Nucleus accumbens (tissue), 56 donors: ENCODE results near the gene TRIM7.

Experiments used
- DNase-seq, 56 donors: peaks; one replicate each; lab custom pipeline; 2025; lab: John Stamatoyannopoulos, UW

TRIM7 gene

GRCh38 chr5:181233801-181234454, 28.9 kb upstream of the TRIM7 start:
- DNase-seq = no peak

- no peak for DNase-seq
These were observed 28.2 kb upstream of the TRIM7 start for GRCh38 chr5:181233088-181233800.

GRCh38 chr5:181232593-181232992, 27.6 kb upstream of the TRIM7 start:
- no peak for DNase-seq

- no peak for DNase-seq
These were observed 26.4 kb upstream of the TRIM7 start for GRCh38 chr5:181231432-181231831.

DNA sequence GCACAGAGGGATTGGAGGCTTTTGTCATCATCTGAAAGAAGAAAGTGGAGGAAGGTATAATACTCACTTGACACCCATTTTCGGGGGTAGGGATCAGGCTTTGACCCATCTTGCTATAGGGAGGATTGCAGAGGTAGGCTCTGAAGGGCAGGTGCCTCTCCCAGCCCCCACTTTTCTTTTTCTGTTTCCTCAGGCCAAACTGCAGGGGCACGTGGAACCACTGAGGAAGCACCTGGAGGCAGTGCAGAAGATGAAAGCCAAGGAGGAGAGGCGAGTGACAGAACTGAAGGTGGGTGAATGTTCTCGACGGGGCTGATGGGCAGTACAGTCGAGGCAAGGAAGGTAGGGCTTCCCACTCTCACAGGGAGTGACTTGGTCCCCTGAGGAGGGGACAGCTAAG, 25.6 kb upstream of the TRIM7 start:
- no peak for DNase-seq

- DNase-seq = no peak
These were observed 25.0 kb upstream of the TRIM7 start for GRCh38 chr5:181229996-181230395.

GRCh38 chr5:181224390-181225229, 19.6 kb upstream of the TRIM7 start:
- no peak for DNase-seq

DNA sequence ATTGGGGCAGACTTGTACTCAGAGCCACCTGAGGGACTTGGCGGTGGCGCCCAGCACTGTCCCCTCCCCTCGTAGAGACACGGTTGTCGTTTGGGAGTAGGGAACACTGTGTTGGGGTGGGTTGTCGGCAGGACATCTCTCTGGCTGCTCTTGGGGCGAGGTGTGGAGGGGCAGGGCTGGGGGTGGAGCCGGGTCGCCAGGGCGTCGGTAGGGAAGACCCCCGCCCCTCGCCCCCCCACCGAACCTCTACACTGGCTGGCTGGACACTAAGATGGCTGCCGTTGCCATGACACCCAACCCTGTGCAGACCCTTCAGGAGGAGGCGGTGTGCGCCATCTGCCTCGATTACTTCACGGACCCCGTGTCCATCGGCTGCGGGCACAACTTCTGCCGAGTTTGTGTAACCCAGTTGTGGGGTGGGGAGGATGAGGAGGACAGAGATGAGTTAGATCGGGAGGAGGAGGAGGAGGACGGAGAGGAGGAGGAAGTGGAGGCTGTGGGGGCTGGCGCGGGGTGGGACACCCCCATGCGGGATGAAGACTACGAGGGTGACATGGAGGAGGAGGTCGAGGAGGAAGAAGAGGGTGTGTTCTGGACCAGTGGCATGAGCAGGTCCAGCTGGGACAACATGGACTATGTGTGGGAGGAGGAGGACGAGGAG, 18.9 kb upstream of the TRIM7 start:
- no peak for DNase-seq

- no peak for DNase-seq
These were observed 18.2 kb upstream of the TRIM7 start, which contains the start of gene TRIM41 for GRCh38 chr5:181223058-181223728. TSS of gene TRIM41 (plus strand) at chr5:181223281. CDS start at chr5:181224000, 719 bp downstream.

DNA sequence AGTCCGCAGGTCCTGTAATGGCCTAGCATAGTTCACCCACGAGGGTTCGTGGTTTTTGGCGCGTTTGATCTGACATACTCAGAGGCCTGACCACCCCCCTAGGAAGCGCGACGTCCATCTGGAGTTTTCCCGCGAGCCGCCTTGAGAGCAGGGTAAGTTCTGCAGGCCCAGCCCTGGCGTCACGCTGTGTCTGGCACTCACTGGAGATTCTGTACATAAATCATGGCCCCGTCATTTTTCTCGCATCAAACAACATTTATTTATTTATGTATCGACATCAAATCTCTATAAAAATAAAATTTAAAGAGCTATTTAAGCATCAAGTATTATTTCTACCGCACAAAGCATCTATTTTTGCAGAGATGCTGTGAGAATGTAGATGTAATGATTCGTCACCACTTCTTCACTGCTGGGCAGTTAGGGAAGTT, 17.6 kb upstream of the TRIM7 start:
- no peak for DNase-seq

GRCh38 chr5:181221792-181222629, 17.0 kb upstream of the TRIM7 start:
- DNase-seq = no peak

- no peak for DNase-seq
These were observed 16.3 kb upstream of the TRIM7 start for GRCh38 chr5:181221105-181221791.

DNA sequence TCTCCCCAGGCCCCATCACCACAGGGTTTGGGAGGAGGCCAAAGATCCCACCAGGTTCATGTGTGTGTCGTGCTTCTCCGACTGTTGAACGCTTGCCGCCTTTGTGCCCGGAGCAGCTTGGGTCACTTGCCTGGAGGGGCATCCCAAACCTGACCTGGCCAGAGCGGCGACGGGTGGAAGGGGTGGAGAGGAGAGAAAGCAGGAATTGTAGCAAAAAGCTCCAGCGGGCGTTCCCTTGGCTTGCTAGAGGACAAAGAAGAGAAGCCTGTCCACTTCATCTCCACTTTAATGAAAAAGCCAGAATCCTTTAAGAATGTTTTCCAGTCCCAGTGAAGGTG, 15.2 kb upstream of the TRIM7 start:
- no peak for DNase-seq

DNA sequence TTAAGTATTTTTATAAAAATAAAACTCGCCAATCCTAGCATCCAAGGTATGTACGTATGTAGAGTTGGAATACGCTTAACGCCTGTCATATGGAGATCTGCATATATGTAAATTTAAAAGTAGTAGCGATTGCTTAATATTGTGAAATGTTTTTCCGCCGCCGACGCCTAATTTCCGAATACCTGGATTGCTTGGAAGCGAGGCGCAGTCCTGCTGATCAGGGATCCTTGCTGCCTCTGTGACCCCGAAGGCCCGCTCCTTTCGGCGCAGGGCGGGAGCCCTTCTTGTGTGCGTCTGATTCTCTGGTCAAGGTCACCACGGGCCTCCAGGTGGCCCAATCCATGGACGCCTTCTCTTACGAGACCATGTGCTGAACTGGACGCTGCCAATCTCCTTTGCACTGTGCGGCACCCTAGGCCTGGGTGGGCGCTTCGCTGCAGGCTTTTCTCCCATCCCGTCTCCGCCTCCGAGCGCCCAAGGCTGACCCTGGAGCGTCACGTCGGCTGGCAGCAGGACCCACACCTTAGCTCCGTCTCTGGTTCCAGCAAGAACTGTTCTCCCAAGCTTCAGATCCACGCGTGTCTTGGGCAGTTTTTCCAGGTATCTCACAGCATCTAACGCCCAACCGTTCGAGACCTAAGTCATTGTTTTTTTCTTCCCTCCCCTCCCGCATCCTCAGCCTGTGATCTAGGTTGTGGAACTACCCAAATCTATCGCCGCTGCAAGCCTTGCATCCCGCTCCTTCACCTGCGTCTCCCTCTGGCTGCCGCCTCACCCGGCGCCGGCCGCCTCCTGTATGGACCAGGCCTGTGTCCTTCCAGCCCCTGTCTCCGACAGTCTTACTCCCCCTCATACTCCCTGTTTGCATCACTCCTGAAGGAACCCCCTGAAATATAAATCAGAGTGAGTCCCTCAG, 14.5 kb upstream of the TRIM7 start:
- no peak for DNase-seq

DNA sequence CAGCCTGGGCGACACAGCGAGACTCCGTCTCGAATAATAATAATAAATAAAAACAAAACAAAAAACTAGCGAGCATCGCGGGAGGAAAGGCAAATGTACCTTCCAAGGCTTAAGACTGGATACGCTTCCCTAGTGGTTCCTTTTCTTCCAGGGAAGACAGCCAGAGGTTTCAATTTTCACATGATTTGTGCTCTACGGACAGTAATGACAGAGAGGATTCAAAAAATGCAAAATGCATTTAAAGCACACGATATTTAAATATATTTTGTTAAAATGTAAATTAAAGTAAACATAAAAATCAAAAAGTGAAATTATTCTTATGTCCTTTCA, 13.8 kb upstream of the TRIM7 start:
- DNase-seq = no peak

DNA sequence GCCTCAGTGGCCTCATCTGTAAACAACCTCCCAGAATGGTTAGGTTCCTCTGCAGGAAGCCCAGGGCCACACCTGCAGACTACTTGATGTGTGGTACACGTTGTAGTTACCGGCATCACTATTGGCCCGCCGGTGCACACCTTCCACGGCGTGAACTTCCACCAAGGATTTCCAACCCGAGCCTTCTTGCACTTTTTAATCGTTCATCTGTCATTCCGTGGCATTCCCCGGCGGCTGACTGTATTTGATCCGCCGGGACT, 12.7 kb upstream of the TRIM7 start:
- no peak for DNase-seq

- no peak for DNase-seq
These were observed 12.3 kb upstream of the TRIM7 start for GRCh38 chr5:181217111-181217802.
